ENCODE data around the gene LRRC8D. TPM values are rescaled to one million over a fixed set of nuclear protein-coding genes. Genes with fewer than 3 reads are reported as not detected.

Gene LRRC8D
- total and polyA plus RNA-seq, 9 of the 15 experiments (the other 6 are each of a cell fraction or from before 2014, with no cell fraction given) = 3.4 to 53.9 (median 15.9) TPM

- no peak overlapping the region for H3K27ac ChIP-seq (ENCODE audit: extremely low read depth, low read depth, low read length)
- intact Hi-C loops (cut with micrococcal nuclease) = no loop called here
These were observed 20.7 kb downstream of the LRRC8D start for GRCh38 chr1:89841507-89841906.

More at GRCh38 chr1:89841507-89841906, 20.7 kb downstream of the LRRC8D start:
- ChIA-PET POLR2A (interaction anchor here (1.1 to 1.9 kb wide), 4 partner anchors 9 to 16 kb away, joined by 3 to 7 read pairs (median 4); no protein-coding TSS in a partner anchor), CTCF (ENCODE audit: low intra/inter-chr PET ratio) (no interaction called here)
- H3K4me1 ChIP-seq (replicated peaks in 1 of 2; ENCODE audit: control insufficient read depth in 2 of 2, insufficient read depth in 2 of 2, low read length in 2 of 2) = peaks cover 8 to 27% of the 10 kb centered on the region in 2 experiments
- no peak overlapping the region for H3K4me3 ChIP-seq
- no peak overlapping the region for H2AFZ ChIP-seq (ENCODE audit: low read depth, low read length)
- peaks cover 50% of the 10 kb centered on the region for H3K79me2 ChIP-seq (ENCODE audit: control insufficient read depth, insufficient read depth, low read length)
- H4K20me1 ChIP-seq (replicated peaks; ENCODE audit: control insufficient read depth, insufficient read depth, low read length) = no peaks in the 10 kb centered on the region
- H3K9me3 ChIP-seq (replicated peaks; ENCODE audit: control insufficient read depth, insufficient read depth, low read depth, low read length) = no peaks in the 10 kb centered on the region
- DNase-seq (ENCODE audit: extremely low read depth in 1 of 4, low spot score in 3 of 4) (no peak), ATAC-seq (no peak), FAIRE-seq (no peak)
- peaks cover 44% of the 10 kb centered on the region for H3K36me3 ChIP-seq (ENCODE audit: control insufficient read depth, insufficient read depth, low read length)
- H3K4me2 ChIP-seq (ENCODE audit: insufficient read depth, low read length) = no peak overlapping the region
- TF ChIP-seq PTBP1 (IDR thresholded peaks at IDR 0.05; ENCODE audit: low read depth, low read length) (no peak), ZNF75A (CRISPR knock-in tag; IDR thresholded peaks at IDR 0.05) (no peak), E2F5 (CRISPR knock-in tag; IDR thresholded peaks at IDR 0.05) (no peak), ZNF76 (CRISPR knock-in tag; IDR thresholded peaks at IDR 0.05; ENCODE audit: borderline replicate concordance) (no peak), FOXA1 (IDR thresholded peaks at IDR 0.05; ENCODE audit: borderline replicate concordance) (no peak), ZNF121 (CRISPR knock-in tag; conservative IDR thresholded peaks at IDR 0.05) (no peak), ARID4B (CRISPR knock-in tag; IDR thresholded peaks at IDR 0.05) (no peak), ZFP36 (IDR thresholded peaks at IDR 0.05; ENCODE audit: low read depth, low read length, partially characterized antibody) (no peak), ZNF77 (CRISPR knock-in tag; IDR thresholded peaks at IDR 0.05) (no peak), SRSF7 (optimal IDR thresholded peaks at IDR 0.05; ENCODE audit: low read depth, low read length) (no peak)
- TF ChIP-seq, protein P1, sequence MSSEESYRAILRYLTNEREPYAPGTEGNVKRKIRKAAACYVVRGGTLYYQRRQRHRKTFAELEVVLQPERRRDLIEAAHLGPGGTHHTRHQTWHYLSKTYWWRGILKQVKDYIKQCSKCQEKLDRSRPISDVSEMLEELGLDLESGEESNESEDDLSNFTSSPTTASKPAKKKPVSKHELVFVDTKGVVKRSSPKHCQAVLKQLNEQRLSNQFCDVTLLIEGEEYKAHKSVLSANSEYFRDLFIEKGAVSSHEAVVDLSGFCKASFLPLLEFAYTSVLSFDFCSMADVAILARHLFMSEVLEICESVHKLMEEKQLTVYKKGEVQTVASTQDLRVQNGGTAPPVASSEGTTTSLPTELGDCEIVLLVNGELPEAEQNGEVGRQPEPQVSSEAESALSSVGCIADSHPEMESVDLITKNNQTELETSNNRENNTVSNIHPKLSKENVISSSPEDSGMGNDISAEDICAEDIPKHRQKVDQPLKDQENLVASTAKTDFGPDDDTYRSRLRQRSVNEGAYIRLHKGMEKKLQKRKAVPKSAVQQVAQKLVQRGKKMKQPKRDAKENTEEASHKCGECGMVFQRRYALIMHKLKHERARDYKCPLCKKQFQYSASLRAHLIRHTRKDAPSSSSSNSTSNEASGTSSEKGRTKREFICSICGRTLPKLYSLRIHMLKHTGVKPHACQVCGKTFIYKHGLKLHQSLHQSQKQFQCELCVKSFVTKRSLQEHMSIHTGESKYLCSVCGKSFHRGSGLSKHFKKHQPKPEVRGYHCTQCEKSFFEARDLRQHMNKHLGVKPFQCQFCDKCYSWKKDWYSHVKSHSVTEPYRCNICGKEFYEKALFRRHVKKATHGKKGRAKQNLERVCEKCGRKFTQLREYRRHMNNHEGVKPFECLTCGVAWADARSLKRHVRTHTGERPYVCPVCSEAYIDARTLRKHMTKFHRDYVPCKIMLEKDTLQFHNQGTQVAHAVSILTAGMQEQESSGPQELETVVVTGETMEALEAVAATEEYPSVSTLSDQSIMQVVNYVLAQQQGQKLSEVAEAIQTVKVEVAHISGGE (CRISPR knock-in tag; IDR thresholded peaks at IDR 0.05) = no peak
- TF ChIP-seq, protein P2, sequence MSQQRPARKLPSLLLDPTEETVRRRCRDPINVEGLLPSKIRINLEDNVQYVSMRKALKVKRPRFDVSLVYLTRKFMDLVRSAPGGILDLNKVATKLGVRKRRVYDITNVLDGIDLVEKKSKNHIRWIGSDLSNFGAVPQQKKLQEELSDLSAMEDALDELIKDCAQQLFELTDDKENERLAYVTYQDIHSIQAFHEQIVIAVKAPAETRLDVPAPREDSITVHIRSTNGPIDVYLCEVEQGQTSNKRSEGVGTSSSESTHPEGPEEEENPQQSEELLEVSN (IDR thresholded peaks at IDR 0.05; ENCODE audit: borderline replicate concordance in 1 of 2, extremely low read depth in 1 of 2, insufficient read depth in 1 of 2, insufficient read length in 1 of 2, low read depth in 1 of 2, low read length in 1 of 2, poor library complexity in 1 of 2, severe bottlenecking in 1 of 2) = no peak
- BruUV-seq (replicated peaks) = no TSS peak
- no peak overlapping the region for H3K9ac ChIP-seq (ENCODE audit: insufficient read depth in 1 of 2, low read depth in 2 of 2, low read length in 2 of 2)
- no peaks in the 10 kb centered on the region for H3K27me3 ChIP-seq (ENCODE audit: control insufficient read depth in 2 of 2, insufficient read depth in 2 of 2, low read length in 2 of 2)
- WGBS (ENCODE audit: insufficient coverage, low coverage, missing lambda C conversion rate) = 78% methylated on average over 2 of the region's 2 CpGs
- H3K9me1 ChIP-seq (ENCODE audit: control insufficient read depth, insufficient read depth, low read length) = no peaks in the 10 kb centered on the region
- in situ Hi-C loops (cut with MboI) = no loop called here
